ENCODE measurements around the gene ETV1. TPM values are rescaled to one million over a fixed set of nuclear protein-coding genes. Genes with fewer than 3 reads are reported as not detected.
A peak's percentile ranks its signal among the peaks of the same experiment; 100 is the strongest.

Gene ETV1
- total and polyA plus RNA-seq, 9 of the 15 experiments (the other 6 are each of a cell fraction or from before 2014, with no cell fraction given), result 7.2 to 27.4 (median 14.0) TPM

GRCh38 chr7:13991791-13992595 lies 2.5 kb upstream of the ETV1 start (continued):
- TF ChIP-seq ZNF217 (CRISPR knock-in tag; IDR thresholded peaks at IDR 0.05) (no peak), DDX20 (tag; IDR thresholded peaks at IDR 0.05; ENCODE audit: low read depth) (no peak), ZNF175 (CRISPR knock-in tag; IDR thresholded peaks at IDR 0.05; ENCODE audit: low read depth) (peak; percentile 69; the same call in 1 of the 2 replicates), EHMT2 (IDR thresholded peaks at IDR 0.05) (no peak), ZSCAN32 (CRISPR knock-in tag; IDR thresholded peaks at IDR 0.05) (no peak), ZFP36 (IDR thresholded peaks at IDR 0.05; ENCODE audit: low read depth, low read length, partially characterized antibody) (no peak), MBD2 (IDR thresholded peaks at IDR 0.05; ENCODE audit: borderline replicate concordance, low read depth) (no peak), LEF1 (IDR thresholded peaks at IDR 0.05) (0 out of 2 replicates have a peak, but pooled peaks have one; percentile 23), MYNN (IDR thresholded peaks at IDR 0.05) (no peak), MYNN (CRISPR knock-in tag; IDR thresholded peaks at IDR 0.05) (no peak), ELF4 (CRISPR knock-in tag; IDR thresholded peaks at IDR 0.05) (0 out of 2 replicates have a peak, but pooled peaks have one; percentile 4), BACH1 (tag; IDR thresholded peaks at IDR 0.05) (no peak), YY1 (IDR thresholded peaks at IDR 0.05; ENCODE audit: borderline replicate concordance in 1 of 3, control insufficient read depth in 1 of 3, extremely low read depth in 1 of 3, insufficient read depth in 3 of 3, insufficient read length in 1 of 3, insufficient replicate concordance in 2 of 3, low read depth in 1 of 3, low read length in 2 of 3) (no peak), PTRF (tag; IDR thresholded peaks at IDR 0.05) (no peak), BRD4 (IDR thresholded peaks at IDR 0.05) (no peak; the same call in 1 of the 2 replicates), NCOR1 (IDR thresholded peaks at IDR 0.05) (no peak), FOXA1 (IDR thresholded peaks at IDR 0.05; ENCODE audit: borderline replicate concordance) (no peak), HNRNPK (IDR thresholded peaks at IDR 0.05; ENCODE audit: low read depth, low read length, poor library complexity, severe bottlenecking) (no peak), BCOR (IDR thresholded peaks at IDR 0.05) (0 out of 2 replicates have a peak, but pooled peaks have one; percentile 13), ZNF408 (CRISPR knock-in tag; IDR thresholded peaks at IDR 0.05; ENCODE audit: low read depth) (no peak), ZC3H8 (IDR thresholded peaks at IDR 0.05) (no peak), MAFF (IDR thresholded peaks at IDR 0.05; ENCODE audit: low read length) (no peak), TAF9B (IDR thresholded peaks at IDR 0.05; ENCODE audit: partially characterized antibody) (peak; percentile 10), ZBED1 (IDR thresholded peaks at IDR 0.05) (no peak), TRIM25 (IDR thresholded peaks at IDR 0.05; ENCODE audit: borderline replicate concordance) (no peak), NFRKB (IDR thresholded peaks at IDR 0.05; ENCODE audit: low read depth) (0 out of 2 replicates have a peak, but pooled peaks have one; percentile 27), ETV1 (tag; conservative IDR thresholded peaks at IDR 0.05; ENCODE audit: low read depth) (no peak), ZBTB8A (IDR thresholded peaks at IDR 0.05; ENCODE audit: partially characterized antibody) (no peak)
- TF ChIP-seq, protein P1, sequence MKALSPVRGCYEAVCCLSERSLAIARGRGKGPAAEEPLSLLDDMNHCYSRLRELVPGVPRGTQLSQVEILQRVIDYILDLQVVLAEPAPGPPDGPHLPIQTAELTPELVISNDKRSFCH (CRISPR knock-in tag; IDR thresholded peaks at IDR 0.05), result no peak
- TF ChIP-seq, protein P1 (tag; IDR thresholded peaks at IDR 0.05), result no peak
